H1 (cell line): ENCODE results near the gene ZXDC. TPM values are rescaled to one million over a fixed set of nuclear protein-coding genes. Genes with fewer than 3 reads are reported as not detected.

Experiments
- CTCF ChIA-PET: fragments of 300-600 bp; sonication (Branson Sonifier 250); formaldehyde crosslinking; loops from one replicate; lab custom pipeline; 2021; ENCODE audit not compliant: partially characterized antibody; lab: Charles Lee
- POLR2A ChIA-PET: fragments of 300-600 bp; sonication (Branson Sonifier 250); formaldehyde crosslinking; loops from one replicate; lab custom pipeline; 2021; ENCODE audit warnings: inconsistent platforms; ENCODE audit not compliant: partially characterized antibody; lab: Charles Lee
- DNase-seq, 2 experiments: peaks; one replicate each; pipeline versions ENCODE4 v3.0.0 to v3.0.0-alpha.2; 2010 to 2022; ENCODE audit warnings: low spot score in 2 of 2, low read depth in 1 of 2, mixed read lengths in 1 of 2
- FAIRE-seq: peaks from 2 replicates; lab custom pipeline; 2011; peaks lifted over from hg19 to GRCh38; lab: Jason Lieb, UNC
- H2AFZ ChIP-seq: 2 replicates; pipeline ENCODE4 v1.8.1; 2012; ENCODE audit warnings: low read length, inconsistent platforms
- H2AK5ac ChIP-seq: 2 replicates; pipeline ENCODE4 v1.6.1; 2013; ENCODE audit warnings: low read depth, low read length
- H2BK120ac ChIP-seq: replicated peaks from 2 replicates; pipeline ENCODE3; 2013; ENCODE audit warnings: low read depth, low read length, inconsistent platforms
- H2BK12ac ChIP-seq: 2 replicates; pipeline ENCODE4 v1.6.1; 2013; ENCODE audit warnings: low read depth, low read length
- H2BK15ac ChIP-seq: 2 replicates; pipeline ENCODE4 v1.6.1; 2013; ENCODE audit warnings: low read length
- H2BK20ac ChIP-seq: 2 replicates; pipeline ENCODE4 v1.6.1; 2013; ENCODE audit warnings: low read length
- H2BK5ac ChIP-seq: 2 replicates; pipeline ENCODE4 v1.6.1; 2013; ENCODE audit warnings: low read depth, low read length
- H3K14ac ChIP-seq: 2 replicates; pipeline ENCODE4 v1.6.1; 2013; ENCODE audit warnings: inconsistent platforms; ENCODE audit not compliant: insufficient read length
- H3K18ac ChIP-seq: 2 replicates; pipeline ENCODE4 v1.6.1; 2013; ENCODE audit warnings: low read length; ENCODE audit errors: extremely low read depth
- H3K23ac ChIP-seq: 2 replicates; pipeline ENCODE4 v1.6.1; 2013; ENCODE audit warnings: inconsistent platforms; ENCODE audit not compliant: insufficient read length
- H3K23me2 ChIP-seq: 2 replicates; pipeline ENCODE4 v1.6.1; 2013; ENCODE audit warnings: low read depth, low read length
- H3K27ac ChIP-seq: 2 replicates; pipeline ENCODE4 v1.6.1; 2011; ENCODE audit warnings: low read depth, low read length, inconsistent platforms
- H3K27me3 ChIP-seq, 4 experiments: replicated peaks in 1 of 4; 1 replicate in 1 of 4; 2 replicates in 3 of 4; pipeline versions ENCODE4 v1.6.1 to v1.8.1; 2011 to 2013; ENCODE audit warnings: low read length in 3 of 4, mild to moderate bottlenecking in 3 of 4, inconsistent platforms in 2 of 4, mixed read lengths in 2 of 4, moderate library complexity in 1 of 4; ENCODE audit not compliant: control insufficient read depth in 3 of 4, insufficient read depth in 3 of 4; ENCODE audit errors: extremely low read depth in 1 of 4
- H3K36me3 ChIP-seq, 4 experiments: 2 replicates each; pipeline versions ENCODE4 v1.6.1 to v1.8.1; 2011 to 2013; ENCODE audit warnings: mild to moderate bottlenecking in 4 of 4, low read length in 3 of 4, moderate library complexity in 2 of 4, control low read depth in 1 of 4, inconsistent platforms in 1 of 4; ENCODE audit not compliant: insufficient read depth in 4 of 4, control insufficient read depth in 2 of 4
- H3K4ac ChIP-seq: replicated peaks from 2 replicates; pipeline ENCODE3; 2013; ENCODE audit warnings: low read length, low read depth, mixed read lengths, inconsistent platforms; ENCODE audit not compliant: insufficient read length
- H3K4me1 ChIP-seq, 4 experiments: replicated peaks in 1 of 4; 1 replicate in 1 of 4; 2 replicates in 3 of 4; pipeline versions ENCODE4 v1.6.1 to v1.8.1; 2011 to 2013; ENCODE audit warnings: low read length in 3 of 4, inconsistent platforms in 2 of 4, mixed read lengths in 1 of 4; ENCODE audit not compliant: insufficient read depth in 4 of 4, control insufficient read depth in 3 of 4
- H3K4me2 ChIP-seq, 2 experiments: 2 replicates each; pipeline versions ENCODE4 v1.6.1 to v1.8.1; 2011 to 2013; ENCODE audit warnings: low read depth in 2 of 2, low read length in 2 of 2, control low read depth in 1 of 2, inconsistent platforms in 1 of 2, mild to moderate bottlenecking in 1 of 2; ENCODE audit not compliant: insufficient read depth in 1 of 2
- H3K4me3 ChIP-seq, 4 experiments: fragments of 200-600, 300-600 bp in 1 of 4; sonication (generic), shearing (Covaris generic), sonication (Bioruptor Twin) in 1 of 4; 2 replicates each; pipeline versions ENCODE4 v1.5.1 to v1.8.1; 2011 to 2016; ENCODE audit warnings: low read length in 4 of 4, low read depth in 3 of 4, control low read depth in 2 of 4, inconsistent platforms in 2 of 4, mild to moderate bottlenecking in 2 of 4, mixed read lengths in 1 of 4, moderate library complexity in 1 of 4; ENCODE audit not compliant: insufficient read depth in 2 of 4; ENCODE audit errors: extremely low read depth in 1 of 4
- H3K56ac ChIP-seq: replicated peaks from 2 replicates; pipeline ENCODE3; 2013; ENCODE audit warnings: low read depth, mild to moderate bottlenecking, mixed read lengths, low read length, inconsistent platforms; ENCODE audit not compliant: insufficient read length
- H3K79me1 ChIP-seq: 2 replicates; pipeline ENCODE4 v1.6.1; 2013; ENCODE audit warnings: low read depth, low read length, control low read depth
- H3K79me2 ChIP-seq, 2 experiments: 2 replicates each; pipeline versions ENCODE4 v1.6.1 to v1.8.1; 2012 to 2013; ENCODE audit warnings: low read length in 2 of 2, mild to moderate bottlenecking in 2 of 2, inconsistent platforms in 1 of 2; ENCODE audit not compliant: insufficient read depth in 2 of 2, control insufficient read depth in 1 of 2
- H3K9ac ChIP-seq, 4 experiments: replicated peaks in 1 of 4; 1 replicate in 1 of 4; 2 replicates in 3 of 4; pipeline versions ENCODE4 v1.6.1 to v1.8.1; 2011 to 2013; ENCODE audit warnings: low read depth in 3 of 4, low read length in 3 of 4, control low read depth in 2 of 4, mild to moderate bottlenecking in 2 of 4, moderate library complexity in 2 of 4, inconsistent platforms in 1 of 4; ENCODE audit errors: extremely low read depth in 1 of 4
- H3K9me3 ChIP-seq, 2 experiments: 2 replicates each; pipeline versions ENCODE4 v1.6.1 to v1.8.1; 2012 to 2013; ENCODE audit warnings: mild to moderate bottlenecking in 2 of 2, moderate library complexity in 2 of 2, control low read depth in 1 of 2, inconsistent platforms in 1 of 2, low read depth in 1 of 2, low read length in 1 of 2, mixed read lengths in 1 of 2; ENCODE audit not compliant: insufficient read depth in 2 of 2
- H4K20me1 ChIP-seq, 2 experiments: replicated peaks in 1 of 2; 2 replicates each; pipeline versions ENCODE3 to v1.8.1; 2011 to 2013; ENCODE audit warnings: inconsistent platforms in 2 of 2, low read length in 2 of 2, mild to moderate bottlenecking in 1 of 2; ENCODE audit not compliant: insufficient read depth in 2 of 2, control insufficient read depth in 1 of 2
- H4K5ac ChIP-seq: 2 replicates; pipeline ENCODE4 v1.6.1; 2013; ENCODE audit warnings: low read length, low read depth, mixed read lengths, inconsistent platforms; ENCODE audit not compliant: insufficient read length
- H4K8ac ChIP-seq: 2 replicates; pipeline ENCODE4 v1.8.0; 2013; ENCODE audit warnings: mild to moderate bottlenecking, moderate library complexity, low read length, inconsistent platforms; ENCODE audit not compliant: insufficient read depth; ENCODE audit errors: extremely low read depth
- H4K91ac ChIP-seq: replicated peaks from 2 replicates; pipeline ENCODE3; 2013; ENCODE audit warnings: low read length, mixed read lengths, inconsistent platforms; ENCODE audit not compliant: insufficient read length
- ATF2 ChIP-seq: IDR thresholded peaks from 2 replicates; pipeline ENCODE4 v1.6.1; 2012; ENCODE audit warnings: low read length, inconsistent platforms
- BCL11A ChIP-seq, 2 experiments: IDR thresholded peaks; one replicate each; pipeline ENCODE4 v1.6.1; 2011; ENCODE audit warnings: low read depth in 2 of 2, low read length in 2 of 2, mild to moderate bottlenecking in 2 of 2
- BRCA1 ChIP-seq: IDR thresholded peaks from 2 replicates; pipeline ENCODE4 v1.6.1; 2012; ENCODE audit warnings: low read depth, low read length, improper control_type of control experiment
- EGR1 ChIP-seq: IDR thresholded peaks from 2 replicates; pipeline ENCODE4 v1.6.1; 2011; ENCODE audit warnings: low read depth, low read length, borderline replicate concordance
- FOSL1 ChIP-seq: IDR thresholded peaks from 2 replicates; pipeline ENCODE4 v1.6.1; 2011; ENCODE audit warnings: mild to moderate bottlenecking, low read depth, low read length, moderate library complexity; ENCODE audit not compliant: insufficient read depth
- HDAC6 ChIP-seq: IDR thresholded peaks from one replicate; pipeline ENCODE4 v1.7.1; 2012; ENCODE audit warnings: low read depth, mild to moderate bottlenecking, inconsistent platforms, low read length, moderate library complexity
- NRF1 ChIP-seq: IDR thresholded peaks from 2 replicates; pipeline ENCODE4 v1.6.1; 2011; ENCODE audit warnings: mild to moderate bottlenecking, low read depth, low read length, improper control_type of control experiment
- PHF8 ChIP-seq: fragments of 200-600 bp; sonication (generic); conservative IDR thresholded peaks from 2 replicates; pipeline ENCODE4 v1.7.1; 2012; ENCODE audit warnings: low read depth, mild to moderate bottlenecking, inconsistent platforms, low read length, moderate library complexity
- SP1 ChIP-seq: IDR thresholded peaks from 2 replicates; pipeline ENCODE4 v1.6.1; 2011; ENCODE audit warnings: low read depth, low read length
- SP4 ChIP-seq: IDR thresholded peaks from 2 replicates; pipeline ENCODE4 v1.6.1; 2012; ENCODE audit warnings: low read length, inconsistent platforms
- ZNF274 ChIP-seq: IDR thresholded peaks from 2 replicates; pipeline ENCODE4 v1.7.0; 2012; ENCODE audit warnings: low read length, borderline replicate concordance; ENCODE audit errors: extremely low read depth
- WGBS, 2 experiments: shearing (Covaris generic) in 1 of 2; methylation state at CpG; one replicate each; pipeline versions ENCODE4 v1.1.6 to v1.1.7; 2013 to 2015; ENCODE audit warnings: low lambda C conversion rate in 2 of 2, mixed read lengths in 2 of 2, inconsistent platforms in 1 of 2, low coverage in 1 of 2, missing lambda C conversion rate in 1 of 2; ENCODE audit not compliant: insufficient replicate concordance in 2 of 2, insufficient coverage in 1 of 2, insufficient read length in 1 of 2; ENCODE audit errors: extremely low coverage in 1 of 2, missing lambda C conversion rate in 1 of 2; 5-methylcytosine and 5-hydroxymethylcytosine counted together
- polyA plus RNA-seq, 7 experiments: library from polyadenylated mRNA; depleted of rRNA in 3 of 7; stranded (reverse) in 5 of 7; unstranded in 2 of 7; fragments of >200 nt in 5 of 7; fragments of 200-250 nt in 2 of 7; gene quantifications; 1 replicate in 5 of 7; 2 replicates in 1 of 7; 4 replicates in 1 of 7; pipeline versions ENCODE4 v1.2.1 to v1.2.3, GENCODE V29; 2011 to 2013; ENCODE audit warnings: missing spikeins in 2 of 7, mixed read lengths in 2 of 7
- total RNA-seq: library from RNA; stranded (reverse); fragmentation: NEBNext Ultra II Directional; extraction: Animal tissue kit (Norgen Biotek cat#: 25700); gene quantifications from 2 replicates; pipeline ENCODE4 v1.2.1, GENCODE V29; 2021

ZXDC gene
- total and polyA plus RNA-seq, 2 of the 8 experiments (the other 6 are each of a cell fraction or from before 2014, with no cell fraction given) = 12.7 to 24.3 TPM

- no peak for DNase-seq
- WGBS, 2 experiments = 78% methylated on average over 14 of the region's 14 CpGs; no CpG with 5 or more reads in 1 of the 2 experiments
- Histone ChIP-seq H3K18ac (no peak overlapping the region), H2BK15ac (no peak overlapping the region), H2BK5ac (no peak overlapping the region), H2BK12ac (no peak overlapping the region), H2AFZ (no peak overlapping the region), H3K4me3 (no peak overlapping the region), H4K91ac (no peak overlapping the region), H3K79me1 (no peaks in the 10 kb centered on the region; the same call in 1 of the 2 replicates), H3K27me3 (no peaks in the 10 kb centered on the region), H4K8ac (no peak overlapping the region), H3K4me1 (peaks cover 0 to 6% (median 0%) of the 10 kb centered on the region in 4 experiments; a peak in 2 of 7 replicates), H3K14ac (no peak overlapping the region), H3K4ac (no peak overlapping the region), H4K5ac (no peak overlapping the region), H3K23me2 (no peaks in the 10 kb centered on the region), H3K9ac (no peak overlapping the region), H3K79me2 (no peaks in the 10 kb centered on the region), H4K20me1 (peaks cover 1 to 4% of the 10 kb centered on the region in 2 experiments), H2BK120ac (no peak overlapping the region), H3K56ac (no peak overlapping the region), H3K27ac (no peak overlapping the region), H3K36me3 (peaks cover 0 to 4% (median 0%) of the 10 kb centered on the region in 4 experiments; a peak in 2 of 8 replicates), H2BK20ac (no peak overlapping the region), H3K4me2 (no peak overlapping the region), H2AK5ac (no peak overlapping the region), H3K9me3 (no peaks in the 10 kb centered on the region), H3K23ac (no peak overlapping the region)
- POLR2A ChIA-PET = interaction anchor here (0.6 to 1.1 kb wide), 2 partner anchors 19 to 437 kb away, joined by 3 to 4 read pairs; no protein-coding TSS in a partner anchor
- FAIRE-seq = no peak
- CTCF ChIA-PET = interaction anchor here (0.9 to 2.0 kb wide), 3 partner anchors 22 to 303 kb away, joined by 3 to 5 read pairs (median 4); no protein-coding TSS in a partner anchor
- no peak for TF ChIP-seq PHF8
- no peak for TF ChIP-seq BRCA1
- TF ChIP-seq BCL11A (IDR thresholded peaks at IDR 0.05; ENCODE audit: low read depth in 2 of 2, low read length in 2 of 2) = no peak
- no peak for TF ChIP-seq NRF1
- no peak for TF ChIP-seq HDAC6
- no peak for TF ChIP-seq SP1
- no peak for TF ChIP-seq ZNF274
- no peak for TF ChIP-seq EGR1
- no peak for TF ChIP-seq FOSL1
- no peak for TF ChIP-seq SP4
- no peak for TF ChIP-seq ATF2
Measured at GRCh38 chr3:126435456-126436315, 40.0 kb downstream of the ZXDC start.
